ENCODE results near the gene GATA3. TPM values are rescaled to one million over a fixed set of nuclear protein-coding genes. Genes with fewer than 3 reads are reported as not detected.

Gene GATA3
- total and polyA plus RNA-seq, 9 of the 15 experiments (the other 6 are each of a cell fraction or from before 2014, with no cell fraction given) = 0.01 to 0.24 (median 0.09) TPM; not detected in 6

DNA sequence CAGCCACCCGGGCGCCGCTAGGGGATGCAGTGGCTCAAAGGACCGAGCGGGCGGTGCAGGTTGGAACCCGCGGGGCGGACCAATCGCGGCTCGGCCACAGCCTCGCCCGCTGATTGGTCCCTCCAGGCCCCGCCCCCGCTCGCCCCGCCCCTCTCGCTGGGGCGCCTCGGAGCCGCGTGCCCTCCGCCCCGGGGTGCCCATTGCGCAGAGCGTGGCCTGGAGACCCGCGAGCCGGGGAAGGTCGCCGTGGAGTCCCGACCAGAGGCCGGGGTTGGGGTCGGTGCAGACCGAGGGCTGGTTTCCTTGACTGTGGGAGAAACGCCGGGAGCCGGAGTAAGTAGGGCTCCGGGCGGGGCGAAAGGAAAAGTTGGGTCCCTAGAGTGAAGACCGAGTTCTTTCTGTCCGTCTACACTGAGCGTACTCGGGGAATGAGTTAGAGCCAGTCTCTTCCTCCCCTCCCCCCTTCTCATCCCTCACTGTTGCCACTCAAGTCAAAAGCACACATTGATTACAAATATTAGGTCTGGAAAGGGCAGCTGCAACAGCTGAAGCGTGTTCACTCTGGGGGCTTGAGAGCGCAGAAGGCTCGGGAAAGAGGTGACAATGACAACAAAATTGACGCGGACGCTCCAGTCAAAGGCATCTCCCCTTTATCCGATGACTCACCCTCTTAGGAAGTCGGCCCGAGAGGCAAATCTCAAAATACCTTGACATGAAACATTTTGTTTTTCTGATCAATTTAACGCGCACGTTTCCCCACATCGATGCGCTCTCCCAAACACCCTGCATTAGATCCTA is 843 bp upstream of the GATA3 start (continued):
- TF ChIP-seq, protein P1, sequence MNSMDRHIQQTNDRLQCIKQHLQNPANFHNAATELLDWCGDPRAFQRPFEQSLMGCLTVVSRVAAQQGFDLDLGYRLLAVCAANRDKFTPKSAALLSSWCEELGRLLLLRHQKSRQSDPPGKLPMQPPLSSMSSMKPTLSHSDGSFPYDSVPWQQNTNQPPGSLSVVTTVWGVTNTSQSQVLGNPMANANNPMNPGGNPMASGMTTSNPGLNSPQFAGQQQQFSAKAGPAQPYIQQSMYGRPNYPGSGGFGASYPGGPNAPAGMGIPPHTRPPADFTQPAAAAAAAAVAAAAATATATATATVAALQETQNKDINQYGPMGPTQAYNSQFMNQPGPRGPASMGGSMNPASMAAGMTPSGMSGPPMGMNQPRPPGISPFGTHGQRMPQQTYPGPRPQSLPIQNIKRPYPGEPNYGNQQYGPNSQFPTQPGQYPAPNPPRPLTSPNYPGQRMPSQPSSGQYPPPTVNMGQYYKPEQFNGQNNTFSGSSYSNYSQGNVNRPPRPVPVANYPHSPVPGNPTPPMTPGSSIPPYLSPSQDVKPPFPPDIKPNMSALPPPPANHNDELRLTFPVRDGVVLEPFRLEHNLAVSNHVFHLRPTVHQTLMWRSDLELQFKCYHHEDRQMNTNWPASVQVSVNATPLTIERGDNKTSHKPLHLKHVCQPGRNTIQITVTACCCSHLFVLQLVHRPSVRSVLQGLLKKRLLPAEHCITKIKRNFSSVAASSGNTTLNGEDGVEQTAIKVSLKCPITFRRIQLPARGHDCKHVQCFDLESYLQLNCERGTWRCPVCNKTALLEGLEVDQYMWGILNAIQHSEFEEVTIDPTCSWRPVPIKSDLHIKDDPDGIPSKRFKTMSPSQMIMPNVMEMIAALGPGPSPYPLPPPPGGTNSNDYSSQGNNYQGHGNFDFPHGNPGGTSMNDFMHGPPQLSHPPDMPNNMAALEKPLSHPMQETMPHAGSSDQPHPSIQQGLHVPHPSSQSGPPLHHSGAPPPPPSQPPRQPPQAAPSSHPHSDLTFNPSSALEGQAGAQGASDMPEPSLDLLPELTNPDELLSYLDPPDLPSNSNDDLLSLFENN (IDR thresholded peaks at IDR 0.05; ENCODE audit: low read depth in 2 of 2, low read length in 2 of 2) = no peak
- TF ChIP-seq, protein P2, sequence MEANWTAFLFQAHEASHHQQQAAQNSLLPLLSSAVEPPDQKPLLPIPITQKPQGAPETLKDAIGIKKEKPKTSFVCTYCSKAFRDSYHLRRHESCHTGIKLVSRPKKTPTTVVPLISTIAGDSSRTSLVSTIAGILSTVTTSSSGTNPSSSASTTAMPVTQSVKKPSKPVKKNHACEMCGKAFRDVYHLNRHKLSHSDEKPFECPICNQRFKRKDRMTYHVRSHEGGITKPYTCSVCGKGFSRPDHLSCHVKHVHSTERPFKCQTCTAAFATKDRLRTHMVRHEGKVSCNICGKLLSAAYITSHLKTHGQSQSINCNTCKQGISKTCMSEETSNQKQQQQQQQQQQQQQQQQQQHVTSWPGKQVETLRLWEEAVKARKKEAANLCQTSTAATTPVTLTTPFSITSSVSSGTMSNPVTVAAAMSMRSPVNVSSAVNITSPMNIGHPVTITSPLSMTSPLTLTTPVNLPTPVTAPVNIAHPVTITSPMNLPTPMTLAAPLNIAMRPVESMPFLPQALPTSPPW (CRISPR knock-in tag; IDR thresholded peaks at IDR 0.05) = peak; percentile 37; the same call in 1 of the 2 replicates
- no peak for TF ChIP-seq CCAR2 (IDR thresholded peaks at IDR 0.05; ENCODE audit: low read depth, low read length)
- TF ChIP-seq MEIS2 (IDR thresholded peaks at IDR 0.05; ENCODE audit: partially characterized antibody) = no peak
- TF ChIP-seq SMC3 (conservative IDR thresholded peaks at IDR 0.05; ENCODE audit: insufficient read depth, low read depth, low read length) = peak; percentile 57; the same call in 1 of the 2 replicates
- no peak for TF ChIP-seq SMARCC2 (IDR thresholded peaks at IDR 0.05; ENCODE audit: low read depth)
- TF ChIP-seq HNRNPLL (IDR thresholded peaks at IDR 0.05; ENCODE audit: low read depth, low read length, poor library complexity, severe bottlenecking) = no peak
- TF ChIP-seq SREBF2 (CRISPR knock-in tag; IDR thresholded peaks at IDR 0.05) = no peak
- TF ChIP-seq, protein P3, sequence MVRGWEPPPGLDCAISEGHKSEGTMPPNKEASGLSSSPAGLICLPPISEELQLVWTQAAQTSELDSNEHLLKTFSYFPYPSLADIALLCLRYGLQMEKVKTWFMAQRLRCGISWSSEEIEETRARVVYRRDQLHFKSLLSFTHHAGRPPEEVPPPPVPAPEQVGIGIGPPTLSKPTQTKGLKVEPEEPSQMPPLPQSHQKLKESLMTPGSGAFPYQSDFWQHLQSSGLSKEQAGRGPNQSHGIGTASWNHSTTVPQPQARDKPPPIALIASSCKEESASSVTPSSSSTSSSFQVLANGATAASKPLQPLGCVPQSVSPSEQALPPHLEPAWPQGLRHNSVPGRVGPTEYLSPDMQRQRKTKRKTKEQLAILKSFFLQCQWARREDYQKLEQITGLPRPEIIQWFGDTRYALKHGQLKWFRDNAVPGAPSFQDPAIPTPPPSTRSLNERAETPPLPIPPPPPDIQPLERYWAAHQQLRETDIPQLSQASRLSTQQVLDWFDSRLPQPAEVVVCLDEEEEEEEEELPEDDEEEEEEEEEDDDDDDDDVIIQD (CRISPR knock-in tag; IDR thresholded peaks at IDR 0.05) = no peak
- 0 out of 4 replicates have a peak, but pooled peaks of 1 of the 2 experiments have one; percentile 13 for TF ChIP-seq NRF1 (conservative IDR thresholded peaks at IDR 0.05 in 1 of 2, IDR thresholded peaks at IDR 0.05 in 1 of 2)
- no peak for TF ChIP-seq GABPB1 (CRISPR knock-in tag; IDR thresholded peaks at IDR 0.05)
- TF ChIP-seq, protein P4, sequence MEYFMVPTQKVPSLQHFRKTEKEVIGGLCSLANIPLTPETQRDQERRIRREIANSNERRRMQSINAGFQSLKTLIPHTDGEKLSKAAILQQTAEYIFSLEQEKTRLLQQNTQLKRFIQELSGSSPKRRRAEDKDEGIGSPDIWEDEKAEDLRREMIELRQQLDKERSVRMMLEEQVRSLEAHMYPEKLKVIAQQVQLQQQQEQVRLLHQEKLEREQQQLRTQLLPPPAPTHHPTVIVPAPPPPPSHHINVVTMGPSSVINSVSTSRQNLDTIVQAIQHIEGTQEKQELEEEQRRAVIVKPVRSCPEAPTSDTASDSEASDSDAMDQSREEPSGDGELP (CRISPR knock-in tag; IDR thresholded peaks at IDR 0.05; ENCODE audit: borderline replicate concordance) = 0 out of 2 replicates have a peak, but pooled peaks have one; percentile 7
- TF ChIP-seq NR2F6 (CRISPR knock-in tag; IDR thresholded peaks at IDR 0.05) = no peak
- TF ChIP-seq, protein P5, sequence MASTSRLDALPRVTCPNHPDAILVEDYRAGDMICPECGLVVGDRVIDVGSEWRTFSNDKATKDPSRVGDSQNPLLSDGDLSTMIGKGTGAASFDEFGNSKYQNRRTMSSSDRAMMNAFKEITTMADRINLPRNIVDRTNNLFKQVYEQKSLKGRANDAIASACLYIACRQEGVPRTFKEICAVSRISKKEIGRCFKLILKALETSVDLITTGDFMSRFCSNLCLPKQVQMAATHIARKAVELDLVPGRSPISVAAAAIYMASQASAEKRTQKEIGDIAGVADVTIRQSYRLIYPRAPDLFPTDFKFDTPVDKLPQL (IDR thresholded peaks at IDR 0.05; ENCODE audit: extremely low read depth, insufficient read length) = no peak
- TF ChIP-seq, protein P6, sequence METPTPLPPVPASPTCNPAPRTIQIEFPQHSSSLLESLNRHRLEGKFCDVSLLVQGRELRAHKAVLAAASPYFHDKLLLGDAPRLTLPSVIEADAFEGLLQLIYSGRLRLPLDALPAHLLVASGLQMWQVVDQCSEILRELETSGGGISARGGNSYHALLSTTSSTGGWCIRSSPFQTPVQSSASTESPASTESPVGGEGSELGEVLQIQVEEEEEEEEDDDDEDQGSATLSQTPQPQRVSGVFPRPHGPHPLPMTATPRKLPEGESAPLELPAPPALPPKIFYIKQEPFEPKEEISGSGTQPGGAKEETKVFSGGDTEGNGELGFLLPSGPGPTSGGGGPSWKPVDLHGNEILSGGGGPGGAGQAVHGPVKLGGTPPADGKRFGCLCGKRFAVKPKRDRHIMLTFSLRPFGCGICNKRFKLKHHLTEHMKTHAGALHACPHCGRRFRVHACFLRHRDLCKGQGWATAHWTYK (CRISPR knock-in tag; IDR thresholded peaks at IDR 0.05) = no peak
- no peak for TF ChIP-seq POLR2A (conservative IDR thresholded peaks at IDR 0.05)
